Hepatocyte (in vitro differentiated cells): ENCODE data around the gene KCTD17.

ENCODE experiments used
- EZH2 ChIP-seq: fragments of 200-600 bp; sonication (generic); IDR thresholded peaks from 2 replicates; pipeline ENCODE4 v1.6.1; 2016; ENCODE audit warnings: antibody characterized with exemption, mild to moderate bottlenecking, borderline replicate concordance
- EZH2phosphoT487 ChIP-seq: fragments of 200-600 bp; sonication (generic); IDR thresholded peaks from one replicate; pipeline ENCODE4 v1.6.1; 2018; ENCODE audit warnings: antibody characterized with exemption, mild to moderate bottlenecking, low read depth, moderate library complexity; ENCODE audit not compliant: unreplicated experiment, severe bottlenecking
- TF ChIP-seq, protein P1 (sequence below): fragments of 200-600 bp; sonication (generic); IDR thresholded peaks from 2 replicates; pipeline ENCODE4 v1.5.1; 2016; ENCODE audit warnings: antibody characterized with exemption, mild to moderate bottlenecking; ENCODE audit not compliant: poor library complexity

DNA sequence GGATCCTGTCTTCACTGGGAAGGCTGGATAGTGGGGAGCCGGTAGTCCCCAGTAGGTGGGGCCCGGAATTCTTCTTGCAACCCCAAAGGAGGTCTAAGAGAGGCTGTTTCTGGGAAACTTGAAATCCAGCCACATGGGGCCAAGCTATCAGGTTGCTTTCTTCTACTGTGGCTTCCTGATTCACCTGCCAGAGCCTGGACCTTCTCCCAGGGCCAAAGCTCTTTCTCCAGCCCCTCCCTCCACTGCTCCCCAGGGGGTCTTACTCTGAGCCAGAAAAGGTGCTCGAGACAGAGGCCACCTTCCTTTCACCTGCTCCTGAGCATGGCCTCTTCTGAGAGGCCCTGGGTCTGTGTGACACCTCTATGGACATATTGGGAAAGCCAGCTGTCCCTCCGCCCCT, 41.4 kb upstream of the KCTD17 start:
- TF ChIP-seq, protein P1, sequence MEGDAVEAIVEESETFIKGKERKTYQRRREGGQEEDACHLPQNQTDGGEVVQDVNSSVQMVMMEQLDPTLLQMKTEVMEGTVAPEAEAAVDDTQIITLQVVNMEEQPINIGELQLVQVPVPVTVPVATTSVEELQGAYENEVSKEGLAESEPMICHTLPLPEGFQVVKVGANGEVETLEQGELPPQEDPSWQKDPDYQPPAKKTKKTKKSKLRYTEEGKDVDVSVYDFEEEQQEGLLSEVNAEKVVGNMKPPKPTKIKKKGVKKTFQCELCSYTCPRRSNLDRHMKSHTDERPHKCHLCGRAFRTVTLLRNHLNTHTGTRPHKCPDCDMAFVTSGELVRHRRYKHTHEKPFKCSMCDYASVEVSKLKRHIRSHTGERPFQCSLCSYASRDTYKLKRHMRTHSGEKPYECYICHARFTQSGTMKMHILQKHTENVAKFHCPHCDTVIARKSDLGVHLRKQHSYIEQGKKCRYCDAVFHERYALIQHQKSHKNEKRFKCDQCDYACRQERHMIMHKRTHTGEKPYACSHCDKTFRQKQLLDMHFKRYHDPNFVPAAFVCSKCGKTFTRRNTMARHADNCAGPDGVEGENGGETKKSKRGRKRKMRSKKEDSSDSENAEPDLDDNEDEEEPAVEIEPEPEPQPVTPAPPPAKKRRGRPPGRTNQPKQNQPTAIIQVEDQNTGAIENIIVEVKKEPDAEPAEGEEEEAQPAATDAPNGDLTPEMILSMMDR, result no peak
- TF ChIP-seq EZH2phosphoT487, result no peak
- no peak for TF ChIP-seq EZH2
